GM23338 (cell line): ENCODE measurements around the gene ELOVL2.

Experiments used
- CREB1 ChIP-seq: fragments of 250-450 bp; sonication (Bioruptor Pico); IDR thresholded peaks from 2 replicates; pipeline ENCODE4 v1.5.0; 2020; ENCODE audit warnings: low read depth, mild to moderate bottlenecking, moderate library complexity
- CTCF ChIP-seq, 2 experiments: fragments of 200-600 bp in 1 of 2; sonication (generic) in 1 of 2; conservative IDR thresholded peaks; 2 replicates each; pipeline versions ENCODE4 v1.5.1 to v1.6.1; 2016 to 2017; ENCODE audit warnings: antibody characterized with exemption in 2 of 2, low read depth in 2 of 2, mild to moderate bottlenecking in 2 of 2, moderate library complexity in 1 of 2
- ETS1 ChIP-seq: IDR thresholded peaks from 2 replicates; pipeline ENCODE4 v1.6.1; 2016; ENCODE audit warnings: antibody characterized with exemption
- EZH2 ChIP-seq: fragments of 200-600 bp; sonication (generic); IDR thresholded peaks from one replicate; pipeline ENCODE4 v1.8.0; 2017; ENCODE audit warnings: antibody characterized with exemption, mild to moderate bottlenecking, low read depth; ENCODE audit not compliant: unreplicated experiment
- EZH2phosphoT487 ChIP-seq: fragments of 200-600 bp; sonication (generic); IDR thresholded peaks from one replicate; pipeline ENCODE4 v1.8.1; 2018; ENCODE audit warnings: antibody characterized with exemption; ENCODE audit not compliant: unreplicated experiment
- JUNB ChIP-seq: IDR thresholded peaks from one replicate; pipeline ENCODE4 v1.6.1; 2016; ENCODE audit warnings: antibody characterized with exemption; ENCODE audit not compliant: unreplicated experiment
- NANOG ChIP-seq: IDR thresholded peaks from 2 replicates; pipeline ENCODE4 v1.6.1; 2016; ENCODE audit warnings: antibody characterized with exemption, borderline replicate concordance
- POLR2AphosphoS5 ChIP-seq: IDR thresholded peaks from 2 replicates; pipeline ENCODE4 v1.6.1; 2016; ENCODE audit warnings: antibody characterized with exemption, low read depth
- REST ChIP-seq: IDR thresholded peaks from one replicate; pipeline ENCODE4 v1.6.1; 2018; ENCODE audit warnings: antibody characterized with exemption; ENCODE audit not compliant: unreplicated experiment
- STAT1 ChIP-seq: IDR thresholded peaks from one replicate; pipeline ENCODE4 v1.6.1; 2016; ENCODE audit warnings: antibody characterized with exemption; ENCODE audit not compliant: unreplicated experiment
- ZNF114 ChIP-seq: fragments of 250-450 bp; sonication (Bioruptor Pico); IDR thresholded peaks from 2 replicates; pipeline ENCODE4 v1.5.0; 2020; ENCODE audit warnings: mild to moderate bottlenecking, moderate library complexity
- ZNF331 ChIP-seq: fragments of 250-450 bp; sonication (Bioruptor Pico); IDR thresholded peaks from 2 replicates; pipeline ENCODE4 v1.5.0; 2020; ENCODE audit warnings: low read depth, mild to moderate bottlenecking, moderate library complexity
- ZNF462 ChIP-seq: fragments of 250-450 bp; sonication (Bioruptor Pico); IDR thresholded peaks from 2 replicates; pipeline ENCODE4 v1.5.0; 2020; ENCODE audit warnings: mild to moderate bottlenecking, moderate library complexity

GRCh38 chr6:10963113-10963512 lies 81.0 kb downstream of the ELOVL2 start:
- TF ChIP-seq CREB1 (CRISPR knock-in tag): no peak
- no peak for TF ChIP-seq EZH2phosphoT487
- TF ChIP-seq CTCF (conservative IDR thresholded peaks at IDR 0.05; ENCODE audit: low read depth in 2 of 2): no peak
- TF ChIP-seq POLR2AphosphoS5: no peak
- no peak for TF ChIP-seq EZH2
- TF ChIP-seq ZNF114: no peak
- TF ChIP-seq JUNB: no peak
- no peak for TF ChIP-seq STAT1
- TF ChIP-seq REST: no peak
- TF ChIP-seq ZNF331 (CRISPR knock-in tag): no peak
- no peak for TF ChIP-seq ETS1
- TF ChIP-seq ZNF462 (CRISPR knock-in tag): no peak
- TF ChIP-seq NANOG: no peak
